Stimulated activated CD4-positive, alpha-beta T cell treated with anti-CD3 and anti-CD28 coated beads, TNF-alpha, amount 100 ng/mL, for 4 hours (primary cell): ENCODE measurements around the gene POLD1.
A peak's percentile ranks its signal among the peaks of the same experiment; 100 is the strongest.
"Not testable (repeated sequence)": the region's sequence is repeated elsewhere in the genome, so short reads cannot be mapped to it uniquely, and the experiment has no call there.

Experiments used
- DNase-seq, 3 experiments: peaks; one replicate each; pipeline ENCODE4 v3.0.0-alpha.2; 2020; ENCODE audit warnings: low read depth in 3 of 3

Gene POLD1

GRCh38 chr19:50365434-50366306 is 18.5 kb upstream of the POLD1 start, which contains the start of gene NAPSA:
NAPSA (minus strand) TSS chr19:50365639; CDS start chr19:50365621, 18 bp downstream.
- DNase-seq = no peak

GRCh38 chr19:50368649-50369570 is 15.2 kb upstream of the POLD1 start:
- DNase-seq = peak; percentile 63 to 71 (median 67)

- DNase-seq = no peak
These were observed 12.2 kb upstream of the POLD1 start for GRCh38 chr19:50371914-50372475.

GRCh38 chr19:50376166-50377050 is 7.7 kb upstream of the POLD1 start, which contains the start of gene NR1H2:
NR1H2 (plus strand) TSS chr19:50376457; CDS start chr19:50377606, 1,149 bp downstream.
- peak; percentile 81 to 90 (median 89) for DNase-seq

- peak in 2 of 3 experiments; percentile 41 to 45 for DNase-seq
These were observed 7.1 kb upstream of the POLD1 start for GRCh38 chr19:50377051-50377461.

- DNase-seq = no peak
These were observed 6.6 kb upstream of the POLD1 start for GRCh38 chr19:50377517-50377916.

- DNase-seq = no peak
These were observed 5.8 kb upstream of the POLD1 start for GRCh38 chr19:50378169-50378862.

- DNase-seq = no peak
These were observed 5.3 kb upstream of the POLD1 start for GRCh38 chr19:50378863-50379236.

GRCh38 chr19:50379602-50380001 is 4.5 kb upstream of the POLD1 start:
- DNase-seq = no peak

- DNase-seq = no peak
These were observed 4.0 kb upstream of the POLD1 start for GRCh38 chr19:50380137-50380536.

GRCh38 chr19:50380751-50381151 is 3.4 kb upstream of the POLD1 start:
- no peak for DNase-seq

- DNase-seq = no peak
These were observed 2.0 kb upstream of the POLD1 start for GRCh38 chr19:50381881-50382729.

GRCh38 chr19:50383001-50383851 is 921 bp upstream of the POLD1 start:
- no peak for DNase-seq

GRCh38 chr19:50384685-50385535 is 763 bp downstream of the POLD1 start:
- no peak for DNase-seq

GRCh38 chr19:50387176-50387867 is 3.2 kb downstream of the POLD1 start:
- DNase-seq = no peak

GRCh38 chr19:50387868-50388245 is 3.7 kb downstream of the POLD1 start:
- no peak for DNase-seq

- DNase-seq = not testable (repeated sequence)
These were observed 6.1 kb downstream of the POLD1 start for GRCh38 chr19:50390295-50390694.
